Activated CD8-positive, alpha-beta T cell treated with anti-CD3 and anti-CD28 coated beads, Interleukin-2, amount 10 ng/mL, durations not matched to agents 7 days and 5 days (primary cell): ENCODE measurements around the gene CCDC146. TPM values are rescaled to one million over a fixed set of nuclear protein-coding genes. Genes with fewer than 3 reads are reported as not detected.
A peak's percentile ranks its signal among the peaks of the same experiment; 100 is the strongest.
"Not testable (repeated sequence)": the region's sequence is repeated elsewhere in the genome, so short reads cannot be mapped to it uniquely, and the experiment has no call there.

ENCODE experiments used
- ATAC-seq: fragments of 150-1000 bp; cut with Tn5 transposase; one replicate; pipeline ENCODE4 v1.10.0; 2021; ENCODE audit warnings: moderate library complexity
- CTCF ChIA-PET: fragments of 350-600 bp; sonication (Branson Sonifier 250); formaldehyde crosslinking; loops from one replicate; lab custom pipeline; 2021; ENCODE audit warnings: antibody characterized with exemption; lab: Charles Lee
- POLR2A ChIA-PET: fragments of 350-600 bp; sonication (Branson Sonifier 250); formaldehyde crosslinking; loops from one replicate; lab custom pipeline; 2021; ENCODE audit warnings: antibody characterized with exemption; lab: Charles Lee
- DNase-seq: peaks from one replicate; pipeline ENCODE4 v3.0.0-alpha.2; 2020
- H3K27ac Mint-ChIP-seq: one replicate; pipeline ENCODE4 v1.8.0; 2021; ENCODE audit warnings: mild to moderate bottlenecking, mixed read lengths
- H3K27me3 Mint-ChIP-seq: one replicate; pipeline ENCODE4 v1.8.0; 2021; ENCODE audit warnings: low read depth, mixed read lengths
- H3K36me3 Mint-ChIP-seq: one replicate; pipeline ENCODE4 v1.8.0; 2021; ENCODE audit warnings: low read depth, mixed read lengths
- H3K4me1 Mint-ChIP-seq: one replicate; pipeline ENCODE4 v1.8.0; 2021; ENCODE audit warnings: low read depth, mixed read lengths
- H3K4me3 Mint-ChIP-seq: one replicate; pipeline ENCODE4 v1.8.0; 2021; ENCODE audit warnings: mild to moderate bottlenecking, mixed read lengths
- H3K9me3 Mint-ChIP-seq: one replicate; pipeline ENCODE4 v1.8.0; 2022; ENCODE audit warnings: mixed read lengths; ENCODE audit not compliant: insufficient read depth
- total RNA-seq, 2 experiments: library from RNA; stranded (reverse); gene quantifications; one replicate each; pipeline ENCODE4 v1.2.3, GENCODE V29; 2021

The CCDC146 gene
- total RNA-seq, 2 experiments from 2014 or later: 10.7 to 12.9 TPM

DNA sequence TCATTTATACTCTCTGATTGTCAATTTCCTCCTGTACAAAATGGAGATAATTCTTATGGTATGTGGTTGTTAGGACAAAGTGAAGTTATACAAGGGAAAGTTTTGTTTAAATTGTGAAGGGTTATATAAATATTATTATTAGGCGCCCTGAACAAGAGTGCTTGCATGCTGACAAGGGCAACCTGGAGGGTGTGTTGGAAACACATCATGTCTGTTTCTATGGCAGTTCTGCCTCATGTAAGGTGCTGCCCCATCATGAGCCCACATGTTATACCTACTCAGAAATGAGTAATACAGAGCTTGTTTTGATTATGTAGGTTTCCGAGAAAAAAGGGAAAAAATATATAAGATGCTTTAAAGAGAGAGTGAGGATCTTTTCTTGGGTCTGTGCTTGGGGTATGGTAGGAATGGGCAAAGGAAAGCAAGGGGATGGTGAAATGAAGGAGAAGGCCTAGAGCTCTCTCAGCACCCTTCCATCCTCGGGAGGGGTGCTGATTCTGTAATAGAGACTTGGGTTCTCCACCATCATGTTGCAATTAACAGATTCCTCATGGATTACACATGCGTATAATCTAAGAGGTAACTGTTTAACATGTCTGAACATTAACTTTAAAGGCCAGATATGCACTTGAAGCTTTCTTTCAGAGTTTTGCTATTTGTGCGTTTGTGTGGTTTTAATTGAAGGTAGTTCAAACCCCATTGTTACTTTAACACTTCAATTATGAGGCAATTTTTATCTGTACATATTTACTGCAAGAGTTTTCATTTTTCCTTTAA is 33.4 kb downstream of the CCDC146 start:
- H3K36me3 Mint-ChIP-seq, ATAC-seq, POLR2A ChIA-PET, H3K4me3 Mint-ChIP-seq, H3K9me3 Mint-ChIP-seq, CTCF ChIA-PET, DNase-seq, H3K27me3 Mint-ChIP-seq: not testable (repeated sequence)
- Mint-ChIP-seq H3K27ac (peak overlapping the region; percentile 30), H3K4me1 (peaks cover 22% of the 10 kb centered on the region)

GRCh38 chr7:77157034-77157433 is 34.6 kb downstream of the CCDC146 start:
- DNase-seq, H3K27me3 Mint-ChIP-seq, POLR2A ChIA-PET, H3K36me3 Mint-ChIP-seq, H3K9me3 Mint-ChIP-seq: not testable (repeated sequence)
- ATAC-seq: peak; percentile 84
- H3K4me1 Mint-ChIP-seq: peaks cover 24% of the 10 kb centered on the region
- CTCF ChIA-PET: interaction anchor here (0.6 kb wide), 1 partner anchor 90 kb away, joined by 3 read pairs; no protein-coding TSS in a partner anchor
- H3K4me3 Mint-ChIP-seq: peak overlapping the region; percentile 9
- H3K27ac Mint-ChIP-seq: peak overlapping the region; percentile 90

GRCh38 chr7:77157446-77157845 is 35.0 kb downstream of the CCDC146 start:
- peak overlapping the region; percentile 9 for H3K4me3 Mint-ChIP-seq

DNA sequence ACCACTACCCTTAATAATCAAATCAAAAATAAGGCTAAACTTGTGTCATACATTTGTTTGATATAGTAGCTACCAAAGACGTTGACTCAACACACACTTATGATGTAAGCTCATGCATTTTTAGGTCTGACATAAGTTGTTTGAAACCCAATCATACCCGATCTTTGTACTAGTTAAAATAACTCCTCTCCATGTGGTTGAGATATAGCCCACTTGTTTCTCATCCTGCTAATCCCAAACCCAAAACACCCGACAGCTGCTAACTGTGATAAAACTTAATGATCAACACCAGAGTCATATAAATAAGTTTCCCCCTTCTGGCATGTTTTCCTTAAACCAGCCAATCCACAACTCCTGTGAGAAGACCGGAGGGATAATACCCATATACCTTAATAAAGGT is 48.7 kb downstream of the CCDC146 start:
- H3K36me3 Mint-ChIP-seq, POLR2A ChIA-PET, H3K27me3 Mint-ChIP-seq, ATAC-seq, CTCF ChIA-PET, DNase-seq, H3K27ac Mint-ChIP-seq, H3K4me3 Mint-ChIP-seq, H3K9me3 Mint-ChIP-seq, H3K4me1 Mint-ChIP-seq: not testable (repeated sequence)

More at GRCh38 chr7:77157446-77157845, 35.0 kb downstream of the CCDC146 start:
- ChIA-PET POLR2A (no interaction called here), CTCF (interaction anchor here (0.6 kb wide), 1 partner anchor 90 kb away, joined by 3 read pairs; no protein-coding TSS in a partner anchor)
- no peaks in the 10 kb centered on the region for H3K9me3 Mint-ChIP-seq
- peaks cover 24% of the 10 kb centered on the region for H3K4me1 Mint-ChIP-seq
- ATAC-seq: peak; percentile 62
- H3K27me3 Mint-ChIP-seq: no peaks in the 10 kb centered on the region
- DNase-seq: peak; percentile 26
- H3K36me3 Mint-ChIP-seq: no peaks in the 10 kb centered on the region
- peak overlapping the region; percentile 90 for H3K27ac Mint-ChIP-seq

DNA sequence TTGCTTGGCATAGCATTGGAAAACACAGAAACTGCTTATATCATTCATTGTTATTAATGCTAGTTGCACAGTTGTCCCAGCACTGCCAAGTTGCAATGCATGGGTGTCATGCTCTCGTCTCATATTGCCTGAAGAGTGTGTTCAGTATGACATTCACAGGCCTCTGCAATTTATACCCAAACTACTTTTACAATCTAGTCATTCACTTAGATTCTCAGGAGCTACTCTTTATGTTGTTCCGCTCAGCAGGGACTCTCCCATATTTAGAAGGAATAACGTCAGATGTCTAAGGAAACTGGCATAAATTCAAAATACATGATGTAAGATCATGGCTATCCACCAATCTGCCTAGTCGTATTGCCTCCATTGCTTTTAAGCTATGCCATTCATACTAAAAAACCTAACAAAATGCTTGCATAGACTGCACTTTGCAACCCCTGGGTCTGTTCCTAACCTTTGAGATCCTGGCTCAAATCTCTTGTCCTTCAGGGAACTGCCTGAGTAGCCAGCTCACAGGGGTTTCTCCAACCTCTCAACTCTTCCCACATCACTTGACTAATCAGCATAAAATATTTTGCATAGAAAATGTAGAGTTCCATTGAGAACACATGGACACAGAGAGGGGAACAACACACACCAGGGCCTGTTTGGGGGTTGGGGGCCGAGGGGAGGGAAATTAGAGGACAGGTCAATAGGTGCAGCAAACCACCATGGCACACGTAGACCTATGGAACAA is 50.2 kb downstream of the CCDC146 start:
- DNase-seq, H3K4me1 Mint-ChIP-seq, H3K36me3 Mint-ChIP-seq, ATAC-seq, CTCF ChIA-PET, H3K27me3 Mint-ChIP-seq, H3K4me3 Mint-ChIP-seq, H3K27ac Mint-ChIP-seq, POLR2A ChIA-PET, H3K9me3 Mint-ChIP-seq: not testable (repeated sequence)

DNA sequence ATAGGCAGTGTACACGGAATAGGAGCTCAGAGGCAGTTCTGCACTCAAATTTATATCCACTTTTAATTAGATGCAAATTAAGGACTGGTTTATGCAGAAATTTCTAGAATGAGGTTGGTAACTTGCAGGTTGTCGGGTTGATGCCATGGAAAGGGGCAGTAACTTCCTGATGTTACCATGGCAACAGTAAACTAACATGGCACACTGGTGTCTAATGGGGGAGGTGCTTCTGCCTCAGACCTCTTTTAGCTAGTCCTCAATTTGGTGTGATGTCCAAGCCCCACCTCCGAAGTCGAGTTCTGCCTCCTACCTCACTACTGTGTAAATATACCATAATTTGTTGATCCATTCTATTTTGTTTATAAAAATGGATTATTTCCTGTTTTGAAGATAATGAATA is 52.0 kb downstream of the CCDC146 start:
- H3K27ac Mint-ChIP-seq, H3K4me3 Mint-ChIP-seq, H3K27me3 Mint-ChIP-seq, ATAC-seq, H3K36me3 Mint-ChIP-seq, DNase-seq, CTCF ChIA-PET, H3K9me3 Mint-ChIP-seq, POLR2A ChIA-PET, H3K4me1 Mint-ChIP-seq: not testable (repeated sequence)

DNA sequence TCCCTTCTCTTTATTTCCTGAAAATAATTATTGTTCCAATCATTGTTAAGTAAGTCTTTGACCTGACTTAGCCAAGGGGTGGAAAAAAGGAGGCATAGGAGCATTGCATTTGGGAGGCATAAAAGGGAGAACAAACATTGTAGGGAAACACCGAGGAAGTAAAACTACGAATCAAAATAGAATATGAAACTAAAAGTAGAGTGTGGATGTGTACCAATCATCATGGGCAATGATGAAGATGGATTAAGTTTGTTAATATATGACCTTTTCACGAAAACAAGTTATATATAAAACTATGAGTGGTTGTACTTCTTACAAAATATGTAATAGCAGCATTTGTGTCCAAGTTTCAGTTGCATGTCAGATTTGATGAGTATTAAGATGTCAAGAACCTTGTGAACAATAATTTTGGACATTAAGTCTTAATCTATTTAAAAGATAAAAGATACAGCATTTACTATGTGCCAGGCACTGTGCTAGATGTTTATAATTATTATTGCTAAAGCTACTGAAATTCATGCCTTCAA is 52.9 kb downstream of the CCDC146 start:
- H3K27me3 Mint-ChIP-seq, CTCF ChIA-PET, H3K4me1 Mint-ChIP-seq, H3K9me3 Mint-ChIP-seq, H3K27ac Mint-ChIP-seq, POLR2A ChIA-PET, H3K4me3 Mint-ChIP-seq, H3K36me3 Mint-ChIP-seq, ATAC-seq, DNase-seq: not testable (repeated sequence)

DNA sequence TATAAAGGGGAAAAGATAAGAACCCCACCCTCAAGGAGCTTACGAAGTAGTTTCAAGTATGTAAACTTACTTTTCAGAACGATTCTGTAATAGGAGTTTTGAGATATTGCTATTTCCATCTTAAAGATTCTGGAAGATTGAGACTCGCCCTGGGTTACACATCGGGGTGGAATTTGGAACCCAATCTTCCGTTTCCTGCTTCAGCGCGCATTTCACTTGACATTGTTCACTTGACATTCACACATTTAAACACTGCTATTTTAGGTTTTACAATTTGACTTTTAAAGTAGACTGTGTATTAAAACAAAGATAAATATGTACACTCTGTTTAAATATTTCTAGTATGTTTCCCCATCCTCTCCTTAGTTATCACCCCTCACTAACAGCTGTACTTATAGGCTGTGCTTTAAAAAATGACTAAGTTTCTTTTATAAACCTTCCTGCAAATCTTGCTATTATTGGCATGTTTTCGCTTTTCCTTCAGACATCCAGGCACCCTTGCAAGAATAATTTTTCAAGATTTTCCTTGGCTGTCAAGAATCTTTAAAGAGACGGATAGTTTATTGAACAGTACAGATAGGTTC is 55.0 kb downstream of the CCDC146 start:
- CTCF ChIA-PET, H3K27me3 Mint-ChIP-seq, H3K4me1 Mint-ChIP-seq, POLR2A ChIA-PET, H3K27ac Mint-ChIP-seq, H3K9me3 Mint-ChIP-seq, DNase-seq, ATAC-seq, H3K36me3 Mint-ChIP-seq, H3K4me3 Mint-ChIP-seq: not testable (repeated sequence)

GRCh38 chr7:77178024-77178423 is 55.6 kb downstream of the CCDC146 start:
- CTCF ChIA-PET: interaction anchor here (1.3 kb wide), 1 partner anchor 154 kb away, joined by 3 read pairs; no protein-coding TSS in a partner anchor
- H3K27ac Mint-ChIP-seq, H3K9me3 Mint-ChIP-seq, H3K4me1 Mint-ChIP-seq, ATAC-seq, H3K36me3 Mint-ChIP-seq, DNase-seq, H3K27me3 Mint-ChIP-seq, POLR2A ChIA-PET, H3K4me3 Mint-ChIP-seq: not testable (repeated sequence)

GRCh38 chr7:77181015-77181595 is 58.7 kb downstream of the CCDC146 start:
- DNase-seq (no peak), ATAC-seq (no peak)
- Mint-ChIP-seq H3K27ac (no peak overlapping the region), H3K4me3 (no peak overlapping the region), H3K4me1 (no peaks in the 10 kb centered on the region), H3K36me3 (peaks cover 5% of the 10 kb centered on the region), H3K27me3 (no peaks in the 10 kb centered on the region), H3K9me3 (no peaks in the 10 kb centered on the region)
- POLR2A ChIA-PET: no interaction called here
- CTCF ChIA-PET: no interaction called here

DNA sequence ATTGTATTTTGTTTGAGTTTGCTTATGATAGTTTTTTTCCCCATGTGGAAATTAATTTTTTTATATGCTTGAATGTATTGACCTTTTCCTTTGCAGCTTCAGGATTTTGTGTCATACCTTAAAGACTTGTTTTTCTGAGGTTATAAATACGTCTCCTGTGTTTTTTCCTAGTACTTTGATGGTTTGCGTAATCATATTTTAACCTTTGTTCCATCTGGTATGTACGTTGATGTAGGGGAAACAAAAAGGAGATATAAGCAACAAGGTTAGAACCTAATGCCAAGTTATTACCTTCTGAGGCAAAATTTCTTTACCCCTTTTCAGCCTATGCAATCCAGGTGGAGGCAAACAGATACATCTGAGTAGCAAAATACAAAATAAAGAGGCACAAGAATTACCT is 59.3 kb downstream of the CCDC146 start:
- ChIA-PET CTCF (no interaction called here), POLR2A (no interaction called here)
- Mint-ChIP-seq H3K4me3 (no peak overlapping the region), H3K27ac (no peak overlapping the region), H3K4me1 (no peaks in the 10 kb centered on the region), H3K9me3 (no peaks in the 10 kb centered on the region), H3K36me3 (peaks cover 5% of the 10 kb centered on the region), H3K27me3 (no peaks in the 10 kb centered on the region)
- ATAC-seq (no peak), DNase-seq (no peak)
